ENCODE results near the gene R3HDM4.
"Not testable (repeated sequence)": the region's sequence is repeated elsewhere in the genome, so short reads cannot be mapped to it uniquely, and the experiment has no call there.

R3HDM4 gene

GRCh38 chr19:889662-890295 is 23.2 kb downstream of the R3HDM4 start:
- DNase-seq: no peak

- DNase-seq: no peak
Observed at GRCh38 chr19:888581-889385, 24.2 kb downstream of the R3HDM4 start.

GRCh38 chr19:887599-887998 is 25.4 kb downstream of the R3HDM4 start:
- DNase-seq: no peak

GRCh38 chr19:887072-887471 is 25.9 kb downstream of the R3HDM4 start:
- DNase-seq: no peak

- DNase-seq: no peak
Observed at GRCh38 chr19:885536-886224, 27.3 kb downstream of the R3HDM4 start.

- no peak for DNase-seq
Observed at GRCh38 chr19:884420-885211, 28.4 kb downstream of the R3HDM4 start.

- no peak for DNase-seq
Observed at GRCh38 chr19:883661-884211, 29.3 kb downstream of the R3HDM4 start.

- no peak for DNase-seq
Observed at GRCh38 chr19:882871-883497, 30.0 kb downstream of the R3HDM4 start.

- no peak for DNase-seq
Observed at GRCh38 chr19:881385-882071, 31.5 kb downstream of the R3HDM4 start.

- no peak for DNase-seq
Observed at GRCh38 chr19:879711-880438, 33.1 kb downstream of the R3HDM4 start.

- not testable (repeated sequence) for DNase-seq
Observed at GRCh38 chr19:878751-879561, 34.1 kb downstream of the R3HDM4 start.

GRCh38 chr19:877992-878660 is 34.9 kb downstream of the R3HDM4 start:
- not testable (repeated sequence) for DNase-seq

- no peak for DNase-seq
Observed at GRCh38 chr19:876780-877314, 36.2 kb downstream of the R3HDM4 start.

- DNase-seq: no peak
Observed at GRCh38 chr19:876089-876488, 36.9 kb downstream of the R3HDM4 start.

- no peak for DNase-seq
Observed at GRCh38 chr19:875265-875879, 37.6 kb downstream of the R3HDM4 start.

- DNase-seq: no peak
Observed at GRCh38 chr19:873561-874041, 39.4 kb downstream of the R3HDM4 start.

- peak; percentile 65 for DNase-seq
Observed at GRCh38 chr19:873084-873483, 39.9 kb downstream of the R3HDM4 start.

- peak; percentile 73 for DNase-seq
Observed at GRCh38 chr19:872266-872951, 40.6 kb downstream of the R3HDM4 start.

All from inflammatory macrophage treated with lipopolysaccharide for 4 hours (primary cell).